ENCODE results near the gene NF2.

The NF2 gene

DNA sequence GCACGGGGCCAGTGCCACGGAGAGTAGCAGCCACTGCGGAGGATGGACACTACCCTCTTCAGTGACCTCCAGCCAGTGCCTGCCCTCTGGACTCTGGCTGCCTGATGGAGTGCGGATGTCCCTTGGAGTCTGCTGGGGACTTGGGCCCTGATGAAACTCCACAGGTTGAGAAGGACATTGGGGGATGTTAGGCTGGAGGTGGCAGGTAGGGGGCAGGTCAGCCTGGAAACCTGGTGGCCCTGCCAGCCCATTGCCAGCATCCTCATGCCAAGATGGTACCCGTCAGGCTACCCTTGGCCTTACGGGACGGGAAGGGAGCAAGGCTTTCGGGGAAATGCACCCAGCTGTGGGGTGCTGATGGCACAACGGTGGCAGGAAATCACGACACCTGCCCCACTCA lies 120.3 kb downstream of the NF2 start:
- DNase-seq (ENCODE audit: low read depth) = no peak

DNA sequence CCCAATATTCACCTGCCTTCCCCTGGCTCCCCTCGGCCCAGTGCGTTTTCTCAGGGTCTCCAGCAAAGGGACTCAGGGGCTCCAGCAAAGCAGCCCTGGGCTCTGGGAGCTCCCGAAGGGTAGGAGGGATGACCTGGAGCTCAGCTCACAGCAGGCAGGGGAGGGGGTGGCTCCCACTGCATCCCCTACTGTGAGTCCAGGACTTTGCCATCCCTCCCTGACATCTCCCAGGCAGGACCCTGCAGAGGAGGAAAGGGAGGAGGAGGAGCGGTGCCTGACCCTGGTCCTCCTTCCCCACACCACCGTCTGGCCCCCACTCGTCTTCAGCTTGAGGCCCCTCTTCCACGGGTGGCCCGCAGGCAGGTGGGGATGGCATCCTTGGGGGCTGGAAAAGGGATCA lies 121.4 kb downstream of the NF2 start:
- DNase-seq (ENCODE audit: low read depth) = no peak

DNA sequence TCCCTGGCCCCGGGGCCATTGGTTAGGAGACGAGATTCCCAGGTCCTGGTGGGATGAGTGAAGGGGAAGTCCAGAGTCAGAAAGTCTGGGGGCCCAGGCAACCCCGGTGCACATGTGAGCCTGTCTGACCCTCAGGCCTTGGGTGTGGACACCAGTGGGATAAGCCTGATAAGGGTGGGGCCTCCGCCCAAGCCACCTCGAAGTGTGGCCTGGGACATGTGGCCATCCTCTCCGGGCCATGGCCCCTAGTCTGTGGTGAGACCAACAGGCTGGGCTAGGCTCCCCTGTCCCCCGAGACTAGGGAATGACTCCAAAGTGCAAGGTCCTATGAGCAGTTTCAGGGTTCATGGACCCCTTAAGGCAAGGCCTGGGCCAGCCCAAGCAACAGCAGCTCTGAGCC lies 122.7 kb downstream of the NF2 start:
- DNase-seq (ENCODE audit: low read depth) = no peak

DNA sequence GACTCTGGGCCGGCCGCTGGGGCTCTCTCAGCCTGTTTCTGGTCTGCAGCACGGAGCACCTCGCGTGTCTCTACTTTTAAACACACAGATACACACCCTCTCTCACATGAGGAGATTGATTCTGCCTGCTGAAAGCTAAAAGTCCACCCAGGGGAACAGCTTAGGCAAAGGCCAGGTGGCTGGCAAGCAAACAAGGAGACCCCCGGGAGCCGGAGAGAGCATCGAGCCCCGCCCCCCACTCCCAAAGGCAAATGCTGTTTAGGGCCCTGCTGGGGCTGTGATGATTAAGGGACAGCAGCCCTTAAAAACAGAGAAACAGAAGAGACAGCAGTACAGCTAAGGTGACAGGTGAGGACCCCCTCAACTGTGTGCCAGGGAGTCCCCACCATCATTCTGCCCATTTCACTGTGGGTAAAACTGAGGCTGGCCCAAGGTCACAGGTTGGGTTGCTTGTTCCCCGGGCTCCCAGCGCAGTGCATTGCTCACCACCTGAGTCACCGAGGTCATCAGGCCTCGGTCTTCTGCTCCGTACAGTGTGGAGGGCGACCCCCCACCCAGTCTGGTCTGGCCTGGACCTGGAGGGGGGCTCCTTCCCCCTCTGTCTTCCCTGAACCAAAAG lies 123.2 kb downstream of the NF2 start:
- DNase-seq (ENCODE audit: low read depth) = no peak

DNA sequence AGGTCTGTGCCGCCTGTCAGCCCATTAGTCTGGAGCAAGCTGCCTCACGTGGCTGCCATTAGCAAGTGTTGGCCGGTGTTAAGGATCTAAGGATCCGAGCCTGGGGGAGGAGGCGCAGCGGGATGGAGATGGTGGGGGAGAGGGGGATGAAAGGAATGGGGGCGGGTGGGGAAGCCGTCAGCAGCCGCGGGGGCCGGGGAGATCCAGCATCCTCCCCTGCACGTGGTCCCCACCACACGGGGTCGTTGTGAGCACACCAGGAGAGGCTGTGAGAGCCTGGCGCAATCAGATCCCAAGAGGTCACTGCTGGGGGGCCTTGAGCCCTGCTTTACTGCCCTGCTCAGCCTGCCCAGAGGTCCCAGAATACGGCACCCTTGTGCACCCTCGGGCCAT lies 123.7 kb downstream of the NF2 start:
- peak; percentile 39 for DNase-seq (ENCODE audit: low read depth)

DNA sequence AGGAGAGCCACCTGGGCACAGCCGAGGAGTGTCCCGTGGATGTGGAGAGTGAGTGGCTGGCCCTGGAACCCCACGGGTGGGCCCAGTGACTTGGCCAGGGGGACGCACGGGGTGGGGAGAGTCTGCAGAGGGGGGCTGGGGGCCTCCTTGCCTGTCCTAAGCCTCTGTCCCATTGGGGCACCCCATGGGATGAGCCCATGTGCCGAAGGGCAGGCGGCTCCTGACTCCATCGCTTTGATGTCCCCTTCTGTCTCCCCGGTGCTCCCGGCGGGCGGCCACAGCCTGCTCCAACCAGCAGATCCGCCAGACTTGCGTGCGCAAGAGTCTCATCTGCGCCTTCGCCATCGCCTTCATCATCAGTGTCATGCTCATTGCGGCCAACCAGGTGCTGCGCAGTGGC lies 125.7 kb downstream of the NF2 start:
- DNase-seq (ENCODE audit: low read depth) = no peak

DNA sequence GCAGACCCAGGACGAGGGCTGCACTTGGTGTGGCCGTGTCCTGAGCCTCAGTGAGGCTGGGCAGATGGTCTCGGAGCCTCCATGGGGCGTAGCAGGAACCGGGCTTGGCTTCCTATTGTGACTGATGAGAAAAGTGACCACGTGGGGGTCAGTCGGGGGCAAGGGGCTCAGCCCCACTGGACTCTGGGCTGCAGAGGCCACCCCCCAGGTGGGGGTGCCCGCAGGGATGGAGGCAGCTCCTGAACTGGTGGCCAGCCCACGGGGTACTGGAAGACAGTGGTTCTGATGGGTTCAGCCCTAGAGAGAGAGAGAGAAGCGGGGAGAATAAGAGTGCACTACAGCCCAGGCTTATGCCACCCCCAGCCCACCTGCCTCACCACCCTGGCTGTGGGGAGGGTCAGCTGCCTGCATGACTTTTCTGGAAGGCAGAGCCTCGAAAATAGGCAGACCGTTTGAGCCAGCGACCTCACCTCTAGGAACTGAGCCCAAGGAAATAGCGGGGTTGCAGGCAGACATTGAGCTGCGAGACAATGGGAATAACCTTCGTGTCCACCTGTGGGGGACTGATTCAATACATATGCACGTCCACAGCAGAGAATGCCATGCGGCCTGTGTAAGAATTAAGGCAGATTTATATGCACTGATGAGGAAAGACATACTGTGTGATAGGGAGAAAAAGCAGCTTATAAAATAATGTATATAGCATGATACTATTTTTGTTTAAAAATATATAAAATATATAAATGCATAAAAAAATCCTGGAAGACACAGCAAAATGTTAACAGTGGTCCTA lies 127.8 kb downstream of the NF2 start:
- DNase-seq (ENCODE audit: low read depth) = no peak

DNA sequence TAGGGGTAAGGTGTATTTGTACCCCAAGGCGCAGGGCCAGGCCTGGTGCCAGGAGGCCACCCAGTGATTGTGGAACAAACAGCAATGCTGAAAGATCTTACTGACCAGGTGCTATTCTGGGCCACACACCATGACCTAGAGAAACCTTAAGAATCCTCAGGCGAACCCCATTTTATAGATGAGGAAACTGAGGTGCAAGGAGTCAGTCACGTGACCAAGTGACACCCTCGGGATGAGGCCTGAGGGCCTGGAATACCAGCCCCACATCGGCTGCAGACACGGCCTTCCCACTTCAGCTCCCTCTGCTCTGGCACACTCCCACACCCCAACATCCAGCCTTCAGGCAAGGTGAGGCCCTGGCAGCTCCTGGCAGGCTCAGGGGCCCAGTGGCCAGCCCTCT lies 129.4 kb downstream of the NF2 start:
- DNase-seq (ENCODE audit: low read depth) = no peak

DNA sequence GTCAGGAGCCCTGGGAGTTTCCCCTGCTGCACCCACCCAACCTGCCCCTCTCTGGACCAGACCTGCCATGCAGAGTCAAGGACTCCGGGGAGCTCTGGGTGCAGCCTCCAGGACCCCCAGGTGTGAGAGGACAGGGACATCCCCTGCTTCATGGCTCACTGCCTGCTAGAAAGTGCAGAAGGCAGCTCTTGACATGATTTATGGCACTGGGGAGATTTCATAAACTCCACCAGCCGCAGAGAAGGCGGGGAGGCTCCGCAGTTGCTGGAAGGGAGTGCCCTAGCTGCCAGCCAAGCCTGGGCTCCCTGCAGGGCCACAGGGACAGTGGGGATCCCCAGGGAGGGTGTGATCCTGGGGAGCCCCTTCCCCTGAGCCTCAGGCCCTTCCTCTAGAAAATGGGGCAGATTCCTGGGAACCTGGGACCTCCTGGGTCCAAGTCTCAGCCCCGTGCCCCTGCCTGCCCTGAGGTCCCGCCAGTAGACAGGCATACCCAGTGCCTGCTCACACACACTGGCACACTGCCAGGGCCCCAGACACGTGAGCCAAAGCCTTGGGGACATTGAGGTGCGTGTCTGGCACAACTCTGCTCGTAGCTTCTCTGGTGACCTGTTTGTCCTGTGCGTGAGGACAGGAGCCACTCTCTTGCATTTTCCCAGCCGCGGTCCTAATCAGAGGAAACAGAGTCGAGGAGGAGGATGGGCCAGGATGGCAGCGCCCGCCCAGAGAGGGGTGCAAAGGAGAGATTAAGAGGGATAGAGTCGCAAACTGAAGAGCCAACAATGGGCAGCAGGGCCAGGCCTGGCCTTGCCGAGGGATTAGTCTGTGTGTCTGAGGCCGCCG lies 130.1 kb downstream of the NF2 start:
- DNase-seq (ENCODE audit: low read depth) = no peak

DNA sequence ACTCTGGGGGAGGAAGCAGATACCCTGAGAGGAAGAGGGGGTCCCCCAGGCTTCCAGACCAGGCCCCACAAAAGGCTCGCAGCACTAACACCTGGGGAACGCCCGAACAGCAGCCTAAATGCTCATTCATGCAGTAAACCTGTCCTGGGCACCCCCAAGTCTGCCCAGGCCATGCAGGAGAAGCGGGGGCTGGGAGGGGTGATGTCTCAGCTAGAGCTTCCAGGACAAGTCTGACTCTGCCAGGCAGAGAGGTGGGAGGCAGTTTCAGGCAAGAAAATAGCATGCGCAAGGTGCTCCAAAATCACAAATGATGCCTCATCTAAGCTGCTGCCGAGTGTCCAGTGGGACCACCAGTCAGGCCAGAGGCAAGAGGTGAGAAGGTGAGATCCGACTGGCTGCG lies 131.0 kb downstream of the NF2 start:
- no peak for DNase-seq (ENCODE audit: low read depth)

DNA sequence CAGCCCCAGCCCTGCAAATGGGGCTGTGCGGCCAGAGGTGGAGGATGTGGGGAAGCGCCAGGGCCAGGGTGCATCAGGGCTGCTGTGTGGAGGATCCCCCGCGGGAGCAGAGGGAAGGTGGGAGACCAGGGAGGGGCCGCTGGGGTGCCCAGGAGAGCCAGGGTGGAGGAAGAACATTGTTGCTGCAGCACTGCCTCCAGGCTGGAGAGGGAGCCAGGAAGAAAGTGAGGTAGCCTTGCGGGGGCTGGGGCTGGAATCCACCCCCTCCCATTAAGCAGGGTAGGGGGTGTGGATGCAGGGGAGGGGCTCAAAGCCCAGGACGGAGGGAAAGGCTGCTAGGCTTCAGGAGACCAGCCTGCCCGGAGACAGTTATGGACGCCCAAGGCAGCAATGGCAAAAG lies 131.4 kb downstream of the NF2 start:
- DNase-seq (ENCODE audit: low read depth) = no peak

DNA sequence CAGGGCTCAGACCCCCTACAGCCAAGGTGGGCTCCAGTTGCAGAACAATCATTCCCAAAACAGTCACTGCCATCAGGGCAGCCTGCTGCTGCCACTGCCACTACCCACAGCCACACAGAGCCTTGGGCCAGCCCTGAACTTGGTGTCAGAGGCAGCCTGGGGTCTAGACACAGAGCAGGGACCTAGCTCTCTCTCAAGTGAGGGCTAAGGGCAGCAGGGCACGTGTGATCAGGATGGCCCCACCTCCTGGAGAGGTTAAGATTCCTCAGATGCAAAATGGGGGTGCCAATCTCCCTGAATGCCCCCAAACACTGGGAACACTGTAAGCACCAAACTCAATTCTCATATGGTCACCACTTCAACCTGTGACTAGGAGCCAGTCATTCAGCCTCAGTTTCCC lies 132.0 kb downstream of the NF2 start:
- no peak for DNase-seq (ENCODE audit: low read depth)

DNA sequence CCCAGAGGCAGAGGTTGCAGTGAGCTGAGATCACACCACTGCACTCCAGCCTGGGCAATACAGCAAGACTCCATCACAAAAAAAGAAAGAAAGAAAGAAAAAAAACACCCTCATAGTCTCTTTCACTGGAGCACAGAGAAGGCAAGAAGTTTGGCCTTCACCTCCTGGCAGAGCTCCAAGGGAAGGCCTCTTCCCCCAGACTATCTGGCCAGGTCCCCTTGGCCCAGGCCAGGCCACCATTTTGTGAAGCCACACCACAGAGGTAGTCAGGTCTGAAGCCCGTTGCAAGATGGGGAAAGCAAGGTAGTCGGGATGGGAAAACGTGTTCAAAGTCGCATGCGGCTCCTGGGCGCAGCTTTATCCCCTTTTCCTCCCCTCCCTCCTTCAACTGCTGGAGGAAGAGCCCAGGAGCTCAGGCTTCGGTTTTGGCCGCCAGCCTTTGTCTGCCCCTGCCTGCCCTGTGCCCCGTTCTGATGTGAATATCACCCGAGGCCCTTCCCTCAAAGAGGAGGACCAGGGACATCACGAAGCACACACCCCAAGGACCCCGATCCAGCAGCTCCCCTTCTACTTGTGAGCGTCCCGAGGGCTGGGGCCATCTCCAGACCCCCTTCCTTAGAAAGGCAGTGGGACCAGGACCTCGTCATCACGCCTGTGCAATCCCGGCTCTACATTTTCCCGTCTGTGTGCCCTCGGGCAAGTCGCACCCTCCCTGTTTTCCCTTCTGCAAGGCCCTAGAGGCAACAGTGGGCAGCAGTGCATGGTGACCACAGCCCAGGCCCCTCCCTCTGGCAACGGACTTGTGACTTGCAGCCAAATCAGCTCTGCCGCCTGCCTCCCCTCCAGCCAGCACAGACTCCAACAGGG lies 134.1 kb downstream of the NF2 start:
- no peak for DNase-seq (ENCODE audit: low read depth)

DNA sequence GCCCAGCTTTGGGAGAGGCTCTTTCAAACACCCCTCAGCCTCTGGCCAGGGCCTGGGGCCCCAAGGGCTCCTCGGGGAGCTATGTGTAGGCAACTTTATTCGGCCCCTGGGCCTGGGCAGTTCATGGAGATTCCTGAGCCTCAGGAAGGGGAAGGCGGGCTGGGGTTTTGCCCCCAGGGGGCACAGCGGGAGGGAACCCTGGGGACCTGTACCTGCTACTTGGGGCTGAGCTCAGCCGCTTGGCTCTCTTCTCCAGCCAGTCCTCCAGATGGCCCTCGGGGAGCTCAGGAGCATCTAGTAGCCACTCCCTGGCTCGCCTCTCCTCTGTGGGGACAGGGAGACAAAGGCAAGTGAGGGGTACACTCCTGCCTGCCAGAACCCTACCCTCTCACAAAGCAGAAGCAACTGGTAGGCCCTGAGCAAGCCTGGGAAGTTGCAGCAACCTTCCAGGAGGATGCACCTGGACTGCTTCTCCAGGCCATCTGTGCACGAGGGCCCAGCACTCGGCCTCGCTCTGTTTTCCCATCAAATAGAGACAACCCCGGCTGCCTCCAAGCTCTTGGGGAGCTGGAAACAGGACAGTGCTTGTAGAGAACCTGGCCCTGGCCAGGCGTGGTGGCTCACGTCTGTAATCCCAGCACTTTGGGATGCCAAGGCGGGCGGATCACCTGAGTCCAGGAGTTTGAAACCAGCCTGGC lies 134.8 kb downstream of the NF2 start:
- no peak for DNase-seq (ENCODE audit: low read depth)

DNA sequence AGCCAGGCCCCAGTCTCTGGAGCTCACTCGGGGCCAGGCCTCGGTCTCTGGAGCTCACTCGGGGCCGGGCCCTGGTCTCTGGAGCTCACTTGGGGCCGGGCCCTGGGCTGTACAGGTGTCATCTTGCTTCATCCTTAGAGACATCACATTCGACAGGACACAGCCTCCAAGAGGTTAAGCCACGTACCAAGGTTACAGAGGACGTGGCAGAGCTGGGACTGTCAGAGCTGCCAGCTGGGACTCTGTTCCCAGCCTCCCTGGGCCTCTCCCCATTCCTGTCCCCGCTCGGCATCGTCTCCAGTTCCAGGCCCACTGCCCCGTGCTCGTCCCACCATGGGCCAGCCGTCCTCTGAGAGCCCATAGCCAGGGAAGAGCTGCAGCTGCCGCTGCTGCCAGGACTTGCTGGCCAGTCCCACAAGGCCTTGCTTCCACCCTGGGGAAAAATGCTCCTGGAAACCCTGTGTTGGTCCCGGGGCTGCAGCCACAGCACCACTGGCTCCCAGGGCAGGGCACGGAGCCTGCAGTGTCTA lies 136.0 kb downstream of the NF2 start:
- no peak for DNase-seq (ENCODE audit: low read depth)

DNA sequence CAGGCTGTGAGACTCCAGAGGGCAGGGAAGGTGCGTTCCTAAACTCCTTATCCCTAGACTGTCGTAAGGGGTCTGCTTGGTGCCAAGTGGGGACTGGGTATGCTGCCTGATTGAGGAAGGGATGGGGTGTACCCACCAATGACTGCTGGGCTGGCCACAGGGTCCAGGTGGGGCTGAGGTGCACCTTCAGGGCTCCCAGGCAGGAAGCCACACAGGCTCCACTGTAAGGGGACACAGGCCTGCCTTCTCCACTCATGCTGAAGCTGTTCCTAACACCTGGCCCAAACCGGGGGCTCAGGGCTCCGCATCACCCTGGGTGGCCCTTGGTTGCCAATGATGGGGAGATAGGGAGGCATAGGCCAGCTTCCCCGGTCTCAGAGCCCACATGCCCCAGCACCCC lies 136.8 kb downstream of the NF2 start:
- DNase-seq (ENCODE audit: low read depth) = no peak

DNA sequence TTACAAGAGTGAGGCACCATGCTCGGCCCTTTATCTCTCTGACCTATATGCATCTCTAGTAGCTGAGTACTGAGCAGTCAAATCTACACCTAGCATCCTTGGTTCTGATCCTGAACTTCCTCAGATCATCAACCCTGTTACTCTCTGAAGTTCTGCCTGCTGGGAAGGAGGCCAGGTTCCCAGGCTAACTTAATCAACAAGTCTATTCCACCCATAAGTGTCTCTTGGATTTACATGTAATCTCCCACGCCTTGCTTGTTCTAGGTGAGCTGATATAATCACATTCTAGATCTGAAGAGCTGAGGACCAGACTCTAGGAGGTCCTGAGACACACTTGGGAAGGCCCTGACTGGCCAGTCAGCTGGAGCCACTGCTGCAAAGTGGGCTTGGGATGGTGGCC lies 138.5 kb downstream of the NF2 start:
- DNase-seq (ENCODE audit: low read depth) = no peak

DNA sequence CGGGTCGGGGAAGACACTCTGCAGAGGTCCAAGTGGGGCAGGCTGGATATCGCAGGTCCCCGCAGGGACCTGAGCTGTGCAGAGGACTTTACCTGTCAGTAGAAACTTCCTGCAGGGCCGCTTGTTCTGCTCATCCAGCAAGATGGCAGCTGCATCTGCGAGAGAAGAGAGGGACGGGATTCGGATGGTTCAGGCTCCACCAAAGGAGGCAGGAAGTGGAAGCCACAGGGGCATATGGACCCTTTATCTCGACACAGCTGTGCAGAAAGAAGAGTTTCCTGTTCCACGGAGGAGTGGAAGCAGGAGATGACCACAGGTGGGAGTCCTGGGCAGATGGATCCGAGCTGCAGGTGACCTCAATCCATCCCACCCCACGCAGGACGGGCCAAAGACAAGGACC lies 138.9 kb downstream of the NF2 start:
- no peak for DNase-seq (ENCODE audit: low read depth)

DNA sequence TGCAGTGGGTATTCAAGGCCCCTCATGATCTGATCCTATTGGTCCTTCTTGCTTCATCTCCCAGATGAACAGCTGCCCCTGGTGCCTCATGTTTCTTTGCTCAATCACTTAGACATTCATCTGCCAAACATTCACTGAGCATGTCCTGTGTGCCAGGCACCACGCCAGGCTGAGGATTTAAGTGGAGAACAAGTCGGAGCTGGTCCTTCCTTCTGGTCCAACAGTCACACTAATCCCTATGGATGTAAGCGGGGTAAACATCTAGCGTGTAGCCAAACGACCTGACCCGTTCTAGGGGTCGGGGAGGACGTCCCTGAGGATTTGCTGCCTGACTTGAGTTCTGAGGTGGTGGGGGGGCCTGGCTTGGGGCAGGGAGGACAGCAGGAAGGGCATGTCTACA lies 141.5 kb downstream of the NF2 start:
- DNase-seq (ENCODE audit: low read depth) = peak; percentile 61

DNA sequence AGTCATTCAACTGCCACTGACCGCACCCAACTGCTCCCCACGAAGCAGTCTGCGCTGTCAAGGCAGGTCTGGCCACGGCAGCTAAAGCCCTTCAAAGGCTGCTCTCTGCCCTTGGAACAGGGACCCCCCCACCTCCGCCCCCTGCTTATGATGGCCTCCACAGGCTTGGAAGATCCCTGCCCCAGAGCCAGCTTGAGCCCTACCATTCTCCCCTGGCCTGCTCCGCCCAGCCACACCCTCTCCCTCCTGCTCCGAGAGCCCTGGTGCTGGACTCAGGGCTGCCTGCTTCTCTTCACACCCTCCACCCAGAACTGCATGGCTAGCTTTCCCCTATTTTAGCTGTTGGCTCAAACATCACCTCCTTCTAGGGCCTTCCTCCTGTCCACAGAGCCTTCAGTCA lies 144.4 kb downstream of the NF2 start:
- DNase-seq (ENCODE audit: low read depth) = no peak
